Measurements from ENCODE around the gene EFCAB7. TPM values are rescaled to one million over a fixed set of nuclear protein-coding genes. Genes with fewer than 3 reads are reported as not detected.

The EFCAB7 gene
- total and polyA plus RNA-seq, 2 of the 8 experiments (the other 6 are each of a cell fraction or from before 2014, with no cell fraction given) = 1.1 to 3.1 TPM

GRCh38 chr1:63593303-63593885 is 70.1 kb downstream of the EFCAB7 start, which contains the start of gene PGM1:
PGM1 (plus strand) TSS chr1:63593411; CDS start chr1:63593489, 78 bp downstream.
- 2% methylated on average over 57 of the region's 64 CpGs; no CpG with 5 or more reads in 1 of the 2 experiments for WGBS, 2 experiments (ENCODE audit: extremely low coverage in 1 of 2, insufficient coverage in 1 of 2, insufficient read length in 1 of 2, insufficient replicate concordance in 2 of 2, low coverage in 1 of 2, low lambda C conversion rate in 2 of 2, missing lambda C conversion rate in 1 of 2)
- Histone ChIP-seq H3K4me3 (ENCODE audit: extremely low read depth in 1 of 4, insufficient read depth in 2 of 4, low read depth in 3 of 4, low read length in 4 of 4) (peak within 1 kb of the TSS; percentile 81 to 89 (median 85)), H3K4ac (replicated peaks; ENCODE audit: insufficient read length, low read depth, low read length) (no peak within 1 kb of the TSS), H3K9ac (replicated peaks in 1 of 4; ENCODE audit: extremely low read depth in 1 of 4, low read depth in 3 of 4, low read length in 3 of 4) (peak within 1 kb of the TSS; percentile 46 to 63 (median 56); a peak in 6 of 7 replicates), H3K79me2 (ENCODE audit: control insufficient read depth in 1 of 2, insufficient read depth in 2 of 2, low read length in 2 of 2) (peaks cover 0 to 5% of the 10 kb centered on the region in 2 experiments; a peak in 1 of 4 replicates), H2BK20ac (ENCODE audit: low read length) (no peak within 1 kb of the TSS), H3K27ac (ENCODE audit: low read depth, low read length) (no peak within 1 kb of the TSS; the same call in 1 of the 2 replicates), H4K5ac (ENCODE audit: insufficient read length, low read depth, low read length) (peak within 1 kb of the TSS; percentile 78), H4K91ac (replicated peaks; ENCODE audit: insufficient read length, low read length) (peak within 1 kb of the TSS; percentile 26), H3K14ac (ENCODE audit: insufficient read length) (no peak within 1 kb of the TSS), H2BK12ac (ENCODE audit: low read depth, low read length) (peak within 1 kb of the TSS; percentile 56; the same call in 1 of the 2 replicates), H3K18ac (ENCODE audit: extremely low read depth, low read length) (peak within 1 kb of the TSS; percentile 73), H2BK5ac (ENCODE audit: low read depth, low read length) (peak within 1 kb of the TSS; percentile 64; the same call in 1 of the 2 replicates), H3K23me2 (ENCODE audit: low read depth, low read length) (peaks cover 4% of the 10 kb centered on the region), H3K27me3 (replicated peaks in 1 of 4; ENCODE audit: control insufficient read depth in 3 of 4, extremely low read depth in 1 of 4, insufficient read depth in 3 of 4, low read length in 3 of 4) (no peaks in the 10 kb centered on the region), H3K9me3 (ENCODE audit: insufficient read depth in 2 of 2, low read depth in 1 of 2, low read length in 1 of 2) (no peaks in the 10 kb centered on the region), H2AK5ac (ENCODE audit: low read depth, low read length) (no peak within 1 kb of the TSS), H4K20me1 (replicated peaks in 1 of 2; ENCODE audit: control insufficient read depth in 1 of 2, insufficient read depth in 2 of 2, low read length in 2 of 2) (no peaks in the 10 kb centered on the region), H3K56ac (replicated peaks; ENCODE audit: insufficient read length, low read depth, low read length) (peak within 1 kb of the TSS; percentile 56), H4K8ac (ENCODE audit: extremely low read depth, insufficient read depth, low read length) (peak within 1 kb of the TSS; percentile 91), H2BK15ac (ENCODE audit: low read length) (no peak within 1 kb of the TSS; the same call in 1 of the 2 replicates), H3K23ac (ENCODE audit: insufficient read length) (no peak within 1 kb of the TSS), H2BK120ac (replicated peaks; ENCODE audit: low read depth, low read length) (no peak within 1 kb of the TSS), H2AFZ (ENCODE audit: low read length) (peak within 1 kb of the TSS; percentile 80), H3K4me2 (ENCODE audit: insufficient read depth in 1 of 2, low read depth in 2 of 2, low read length in 2 of 2) (peak within 1 kb of the TSS; percentile 74), H3K4me1 (replicated peaks in 1 of 4; ENCODE audit: control insufficient read depth in 3 of 4, insufficient read depth in 4 of 4, low read length in 3 of 4) (peaks cover 0 to 3% (median under 1%) of the 10 kb centered on the region in 4 experiments; a peak in 2 of 7 replicates), H3K36me3 (ENCODE audit: control insufficient read depth in 2 of 4, insufficient read depth in 4 of 4, low read length in 3 of 4) (no peaks in the 10 kb centered on the region), H3K79me1 (ENCODE audit: low read depth, low read length) (peaks cover 2% of the 10 kb centered on the region; the same call in 1 of the 2 replicates)
- CTCF ChIA-PET (ENCODE audit: partially characterized antibody) = interaction anchor here (0.6 to 7.2 kb wide), 4 partner anchors 18 to 587 kb away, joined by 3 to 55 read pairs (median 4); no protein-coding TSS in a partner anchor
- FAIRE-seq (no peak), DNase-seq (ENCODE audit: low read depth in 1 of 2, low spot score in 2 of 2) (peak; percentile 50 to 84)
- POLR2A ChIA-PET (ENCODE audit: partially characterized antibody) = interaction anchor here (0.7 to 1.5 kb wide), 5 partner anchors 8 to 30 kb away, joined by 3 to 6 read pairs (median 4); no protein-coding TSS in a partner anchor
- TF ChIP-seq CHD1 (IDR thresholded peaks at IDR 0.05; ENCODE audit: low read depth, low read length) (no peak), SIX5 (IDR thresholded peaks at IDR 0.05; ENCODE audit: low read depth, low read length) (no peak), RFX5 (IDR thresholded peaks at IDR 0.05; ENCODE audit: borderline replicate concordance, low read depth, low read length) (no peak), KDM4A (IDR thresholded peaks at IDR 0.05; ENCODE audit: low read depth, low read length, severe bottlenecking) (peak; percentile 83), CBX5 (IDR thresholded peaks at IDR 0.05; ENCODE audit: low read depth, low read length) (no peak), MAFK (IDR thresholded peaks at IDR 0.05; ENCODE audit: low read depth, low read length) (no peak), SUZ12 (IDR thresholded peaks at IDR 0.05; ENCODE audit: low read length) (peak; percentile 26; the same call in 1 of the 2 replicates), BACH1 (IDR thresholded peaks at IDR 0.05; ENCODE audit: low read length) (no peak), ASH2L (IDR thresholded peaks at IDR 0.05; ENCODE audit: low read length) (peak; percentile 95), MAX (IDR thresholded peaks at IDR 0.05) (peak; percentile 50), PHF8 (conservative IDR thresholded peaks at IDR 0.05; ENCODE audit: low read depth, low read length) (peak; percentile 60), RAD21 (IDR thresholded peaks at IDR 0.05 in 1 of 2, conservative IDR thresholded peaks at IDR 0.05 in 1 of 2; ENCODE audit: low read depth in 2 of 2, low read length in 2 of 2) (no peak)

Data from H1 (cell line).